GM19193 (cell line): Measurements from ENCODE around the gene ZSCAN2.

ENCODE experiments used
- POLR2A ChIP-seq: IDR thresholded peaks from 4 replicates; pipeline ENCODE4 v1.6.1; 2011; ENCODE audit not compliant: insufficient read depth, insufficient read length; ENCODE audit errors: extremely low read depth

Gene ZSCAN2

GRCh38 chr15:84599906-84600305 lies 903 bp upstream of the ZSCAN2 start:
- no peak for TF ChIP-seq POLR2A

DNA sequence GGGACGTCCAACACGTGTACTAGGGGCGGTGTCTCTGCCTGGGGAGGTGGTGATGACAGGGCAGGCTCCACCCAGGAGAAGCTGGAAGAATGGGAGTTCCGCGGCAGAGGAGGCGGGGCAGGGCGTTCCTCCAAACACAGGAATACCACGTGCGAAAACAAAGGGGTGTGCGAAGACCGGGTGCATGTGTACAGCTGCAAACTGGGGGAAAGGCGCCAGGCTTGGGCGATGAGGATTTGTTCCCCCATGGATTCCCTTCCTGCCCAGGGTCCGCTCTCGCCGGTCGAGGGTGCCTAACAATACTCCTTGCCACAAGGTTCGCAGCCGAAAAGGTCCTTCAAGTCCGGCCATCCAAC lies 500 bp upstream of the ZSCAN2 start:
- no peak for TF ChIP-seq POLR2A

DNA sequence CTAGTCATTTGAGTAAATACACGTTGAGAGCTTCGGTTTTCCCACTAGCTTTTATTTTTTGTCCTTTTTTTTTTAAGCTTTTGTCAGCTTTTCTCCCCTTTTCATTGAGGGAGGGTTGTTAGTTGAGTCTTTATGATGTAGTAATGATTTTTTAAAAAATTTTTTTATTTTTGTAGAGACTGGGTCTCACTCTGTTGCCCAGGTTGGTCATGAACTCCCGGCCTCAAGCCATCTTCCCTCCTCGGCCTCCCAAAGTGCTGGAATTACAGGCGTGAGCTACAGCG lies 688 bp downstream of the ZSCAN2 start:
- no peak for TF ChIP-seq POLR2A

DNA sequence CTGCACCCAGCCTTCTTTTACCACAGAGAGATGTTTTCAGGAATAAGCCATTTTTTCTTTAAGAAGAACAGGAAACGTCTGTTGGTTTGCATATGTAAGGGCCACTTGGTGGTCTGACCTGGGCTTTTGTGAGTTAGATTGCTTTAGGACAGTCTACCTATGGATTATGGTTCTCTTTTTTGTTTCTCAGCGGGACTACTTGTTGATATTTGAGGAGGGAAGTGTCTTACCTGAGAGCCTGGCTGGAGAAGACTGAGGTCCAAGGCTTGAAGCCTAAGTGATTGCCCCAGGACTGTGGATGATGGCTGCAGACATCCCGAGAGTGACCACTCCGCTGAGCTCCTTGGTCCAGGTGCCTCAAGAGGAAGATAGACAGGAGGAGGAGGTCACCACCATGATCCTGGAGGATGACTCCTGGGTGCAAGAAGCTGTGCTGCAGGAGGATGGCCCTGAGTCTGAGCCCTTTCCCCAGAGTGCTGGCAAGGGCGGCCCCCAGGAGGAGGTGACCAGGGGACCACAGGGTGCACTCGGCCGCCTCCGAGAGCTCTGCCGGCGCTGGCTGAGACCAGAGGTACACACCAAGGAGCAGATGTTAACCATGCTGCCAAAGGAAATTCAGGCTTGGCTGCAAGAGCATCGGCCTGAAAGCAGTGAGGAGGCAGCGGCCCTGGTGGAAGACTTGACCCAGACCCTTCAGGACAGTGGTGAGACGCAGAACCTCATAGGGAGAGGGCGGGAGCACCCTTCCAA lies 3.0 kb downstream of the ZSCAN2 start:
- no peak for TF ChIP-seq POLR2A

DNA sequence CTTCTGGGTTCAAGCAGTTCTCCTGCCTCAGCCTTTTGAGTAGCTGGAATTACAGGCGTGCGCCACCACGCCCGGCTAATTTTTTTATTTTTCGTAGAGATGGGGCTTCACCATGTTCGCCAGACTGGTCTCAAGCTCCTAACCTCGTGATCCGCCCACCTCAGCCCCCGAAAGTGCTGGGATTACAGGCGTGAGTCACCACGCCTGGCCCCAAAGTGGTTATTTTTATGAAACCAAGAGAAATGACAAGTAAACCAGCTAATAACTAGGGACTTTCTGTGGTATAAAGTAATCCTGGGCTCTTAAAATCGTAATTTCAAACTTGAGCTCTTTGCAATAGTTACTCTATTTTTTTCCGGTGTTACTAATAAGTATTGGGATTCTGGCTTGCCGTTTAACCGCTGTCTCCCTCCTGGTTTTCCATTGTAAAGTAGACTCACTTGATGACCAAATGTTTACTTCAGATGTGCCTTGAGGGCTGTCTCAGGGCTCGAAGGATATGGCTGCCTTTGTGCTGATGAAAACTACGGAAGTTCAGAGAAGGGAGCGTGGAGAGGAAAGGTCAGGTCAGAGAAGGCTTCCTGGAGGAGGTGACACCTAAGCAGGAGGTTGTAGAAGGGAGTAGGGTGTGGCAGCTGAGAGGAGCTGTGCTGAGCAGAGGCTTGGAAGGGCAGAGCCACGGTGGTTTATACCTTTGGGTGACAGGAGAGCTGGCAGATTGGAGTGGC lies 4.2 kb downstream of the ZSCAN2 start:
- no peak for TF ChIP-seq POLR2A

DNA sequence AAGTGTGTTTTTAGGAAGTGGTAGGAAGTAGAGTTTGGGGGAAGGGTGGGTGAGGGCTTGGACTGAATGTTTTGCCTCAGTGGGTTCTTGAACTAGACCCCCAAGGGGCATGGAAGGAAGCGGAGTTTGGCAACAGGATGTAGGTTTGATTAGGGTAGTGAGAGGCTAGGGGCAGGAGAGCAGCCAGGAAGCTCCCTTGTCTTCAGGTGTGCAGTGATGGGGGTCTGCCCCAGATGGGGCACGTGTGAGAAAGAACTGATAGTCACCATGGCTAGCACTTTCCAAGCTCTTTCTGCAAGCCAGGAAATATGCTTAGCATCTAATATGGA lies 4.7 kb downstream of the ZSCAN2 start:
- TF ChIP-seq POLR2A, result no peak

GRCh38 chr15:84606653-84607120 lies 5.9 kb downstream of the ZSCAN2 start:
- no peak for TF ChIP-seq POLR2A

- TF ChIP-seq POLR2A, result no peak
These were observed 8.0 kb downstream of the ZSCAN2 start for GRCh38 chr15:84608707-84609284.

GRCh38 chr15:84609818-84610525 lies 9.2 kb downstream of the ZSCAN2 start:
- no peak for TF ChIP-seq POLR2A

DNA sequence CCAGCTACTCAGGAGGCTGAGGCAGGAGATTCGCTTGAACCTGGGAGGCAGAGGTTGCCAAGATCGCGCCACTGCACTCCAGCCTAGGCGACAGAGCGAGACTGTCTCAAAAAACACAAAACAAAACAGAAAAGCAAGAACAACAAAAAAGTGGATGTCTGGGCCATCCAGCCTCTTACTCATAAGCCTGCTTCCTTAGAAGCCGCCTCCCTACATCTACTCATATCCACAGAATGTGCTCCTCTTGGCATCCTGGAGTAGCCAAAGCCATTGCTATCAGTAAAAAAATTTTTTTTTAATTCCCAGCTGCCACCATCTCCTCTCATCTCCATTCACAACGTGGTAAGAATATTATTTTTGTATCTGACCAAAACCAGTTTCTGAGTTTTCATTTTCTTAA lies 10.8 kb downstream of the ZSCAN2 start:
- no peak for TF ChIP-seq POLR2A

GRCh38 chr15:84616235-84616634 lies 15.4 kb downstream of the ZSCAN2 start:
- TF ChIP-seq POLR2A, result no peak

DNA sequence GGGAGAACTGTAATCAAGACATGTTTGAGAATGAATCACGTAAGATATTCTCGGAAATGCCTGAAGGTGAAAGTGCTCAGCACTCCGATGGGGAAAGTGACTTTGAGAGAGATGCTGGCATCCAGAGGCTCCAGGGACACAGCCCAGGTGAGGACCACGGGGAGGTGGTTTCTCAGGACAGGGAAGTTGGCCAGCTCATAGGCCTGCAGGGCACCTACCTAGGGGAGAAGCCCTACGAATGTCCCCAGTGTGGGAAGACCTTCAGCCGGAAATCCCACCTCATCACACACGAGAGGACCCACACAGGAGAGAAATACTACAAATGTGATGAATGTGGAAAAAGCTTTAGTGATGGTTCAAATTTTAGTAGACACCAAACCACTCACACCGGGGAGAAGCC lies 19.8 kb downstream of the ZSCAN2 start:
- TF ChIP-seq POLR2A, result no peak

- TF ChIP-seq POLR2A, result no peak
These were observed 20.7 kb downstream of the ZSCAN2 start for GRCh38 chr15:84621358-84621979.

DNA sequence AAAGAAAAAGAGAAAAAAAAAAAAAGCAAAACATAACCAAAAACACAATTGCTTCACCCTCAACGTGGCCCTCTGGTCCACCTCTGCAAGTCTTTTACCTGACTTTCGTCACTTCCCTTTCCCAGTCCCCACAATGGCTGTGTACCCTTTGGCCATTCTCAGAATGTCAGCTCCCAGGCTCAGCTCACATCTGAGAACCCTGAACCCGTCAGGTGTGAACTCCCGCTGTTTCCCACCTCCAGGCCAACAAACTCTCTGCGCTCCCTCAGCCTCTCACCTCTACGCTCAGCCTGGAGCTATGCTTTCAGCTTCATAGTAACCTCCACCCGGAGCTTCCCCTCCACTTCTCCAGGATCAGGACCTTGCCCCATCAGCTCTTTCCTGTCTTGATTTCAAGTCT lies 23.6 kb downstream of the ZSCAN2 start:
- no peak for TF ChIP-seq POLR2A

DNA sequence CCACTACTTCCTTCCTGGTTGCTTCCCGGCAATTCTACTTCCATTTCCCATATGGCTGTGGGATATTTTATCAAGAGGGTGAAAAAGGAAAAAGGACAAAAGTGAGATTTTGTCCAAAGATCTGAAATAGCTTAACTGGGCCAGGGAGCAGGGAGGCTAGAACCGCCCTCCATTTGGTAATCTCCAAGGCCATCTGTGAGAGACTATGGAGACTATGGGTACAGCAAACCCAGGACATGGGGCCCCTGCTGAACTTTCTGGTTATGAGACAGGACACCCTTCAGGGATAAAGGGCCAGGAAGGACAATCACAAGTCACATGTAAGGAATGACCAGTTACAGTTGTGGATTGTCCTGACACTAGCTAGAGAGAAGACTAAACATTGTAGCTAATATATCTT lies 24.3 kb downstream of the ZSCAN2 start:
- TF ChIP-seq POLR2A, result no peak
